GM18526 (cell line): ENCODE results near the gene PRRC2B.

Experiments
- POLR2A ChIP-seq: IDR thresholded peaks from 3 replicates; pipeline ENCODE4 v1.6.1; 2011; ENCODE audit not compliant: insufficient read length; ENCODE audit errors: extremely low read depth

PRRC2B gene

DNA sequence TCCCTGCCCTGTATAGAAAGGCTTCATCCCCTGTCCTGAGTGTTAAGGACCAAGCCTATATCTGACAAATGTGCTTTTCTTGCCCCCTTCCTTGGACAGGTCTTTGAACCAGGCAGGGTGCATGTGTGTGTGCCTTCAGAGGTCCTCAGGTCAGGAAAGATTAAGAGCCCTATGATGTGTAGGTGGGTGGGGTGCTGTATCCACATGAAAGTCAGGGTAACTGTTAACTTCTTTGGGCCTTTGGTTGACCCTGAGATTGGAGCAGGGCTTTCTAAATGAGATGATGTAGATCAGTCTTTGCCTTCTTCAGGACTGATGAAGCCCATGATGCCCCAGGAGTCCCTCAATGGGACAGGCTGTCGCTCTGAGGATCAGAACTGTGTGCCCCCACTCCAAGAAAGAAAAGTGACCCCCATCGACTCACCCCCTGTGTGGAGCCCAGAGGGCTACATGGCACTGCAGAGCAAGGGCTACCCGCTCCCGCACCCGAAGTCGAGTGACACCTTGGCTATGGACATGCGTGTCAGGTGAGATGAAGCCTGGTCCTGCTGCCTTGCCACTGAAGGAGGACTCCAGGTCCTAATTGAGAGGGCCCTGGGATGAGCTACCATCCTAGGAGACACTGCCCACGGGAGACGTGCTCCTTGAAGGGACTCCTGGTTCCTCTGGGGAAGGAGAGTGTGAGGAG is 79.5 kb downstream of the PRRC2B start:
- no peak for TF ChIP-seq POLR2A

DNA sequence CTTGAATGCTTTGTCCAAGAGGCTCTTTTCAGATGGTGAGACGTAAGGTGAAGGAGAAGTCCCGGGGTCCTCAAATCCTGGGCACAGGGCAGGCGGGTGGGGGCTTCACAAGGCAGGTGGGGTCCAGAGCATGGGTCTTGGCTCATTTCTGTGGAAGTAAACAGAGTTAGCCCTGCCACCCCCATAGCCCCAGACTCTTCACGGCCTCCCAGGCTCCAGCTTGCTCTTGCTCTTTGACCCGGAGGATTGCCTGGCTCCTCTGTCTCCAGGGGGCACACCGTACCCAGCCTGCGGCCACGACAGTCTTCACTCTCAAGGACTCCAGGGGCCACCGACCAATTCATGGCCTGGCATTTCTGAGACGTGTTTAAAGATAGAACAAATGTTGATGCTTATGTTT is 80.0 kb downstream of the PRRC2B start:
- no peak for TF ChIP-seq POLR2A

DNA sequence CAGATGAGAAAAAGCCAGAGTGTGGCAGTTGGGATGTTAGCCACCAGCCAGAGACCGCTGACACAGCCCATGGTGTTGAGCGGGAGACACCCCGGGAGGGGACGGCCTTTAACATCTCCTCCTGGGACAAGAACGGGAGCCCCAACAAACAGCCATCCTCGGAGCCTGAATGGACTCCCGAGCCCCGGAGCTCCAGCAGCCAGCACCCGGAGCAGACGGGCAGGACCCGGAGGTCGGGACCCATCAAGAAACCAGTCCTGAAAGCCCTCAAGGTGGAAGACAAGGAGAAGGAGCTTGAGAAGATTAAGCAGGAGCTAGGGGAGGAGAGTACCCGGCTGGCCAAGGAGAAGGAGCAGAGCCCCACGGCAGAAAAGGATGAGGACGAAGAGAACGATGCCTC is 80.8 kb downstream of the PRRC2B start:
- TF ChIP-seq POLR2A: no peak

DNA sequence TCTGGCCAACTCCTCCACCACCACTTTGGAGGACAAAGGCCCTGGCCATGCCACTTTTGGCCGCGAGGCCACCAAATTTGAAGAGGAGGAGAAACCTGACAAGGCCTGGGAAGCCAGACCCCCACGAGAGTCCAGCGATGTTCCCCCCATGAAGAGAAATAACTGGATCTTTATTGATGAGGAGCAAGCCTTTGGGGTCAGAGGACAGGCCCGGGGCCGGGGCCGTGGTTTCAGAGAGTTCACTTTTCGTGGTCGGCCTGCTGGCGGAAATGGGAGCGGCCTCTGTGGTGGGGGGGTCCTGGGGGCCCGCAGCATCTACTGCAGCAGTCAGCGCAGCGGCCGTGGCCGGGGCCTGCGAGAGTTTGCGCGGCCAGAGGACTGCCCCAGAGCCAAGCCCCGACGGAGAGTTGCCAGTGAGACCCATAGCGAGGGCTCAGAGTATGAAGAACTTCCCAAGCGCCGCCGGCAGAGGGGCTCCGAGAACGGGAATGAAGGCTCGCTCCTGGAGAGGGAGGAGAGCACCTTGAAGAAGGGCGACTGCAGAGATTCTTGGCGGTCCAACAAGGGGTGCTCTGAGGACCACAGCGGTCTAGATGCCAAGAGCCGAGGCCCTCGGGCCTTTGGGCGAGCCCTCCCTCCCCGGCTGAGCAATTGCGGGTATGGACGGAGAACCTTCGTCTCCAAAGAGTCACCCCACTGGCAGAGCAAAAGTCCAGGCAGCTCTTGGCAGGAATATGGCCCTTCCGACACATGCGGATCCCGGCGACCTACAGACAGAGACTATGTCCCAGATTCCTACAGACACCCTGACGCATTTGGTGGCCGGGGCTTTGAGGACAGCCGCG is 81.4 kb downstream of the PRRC2B start:
- no peak for TF ChIP-seq POLR2A

DNA sequence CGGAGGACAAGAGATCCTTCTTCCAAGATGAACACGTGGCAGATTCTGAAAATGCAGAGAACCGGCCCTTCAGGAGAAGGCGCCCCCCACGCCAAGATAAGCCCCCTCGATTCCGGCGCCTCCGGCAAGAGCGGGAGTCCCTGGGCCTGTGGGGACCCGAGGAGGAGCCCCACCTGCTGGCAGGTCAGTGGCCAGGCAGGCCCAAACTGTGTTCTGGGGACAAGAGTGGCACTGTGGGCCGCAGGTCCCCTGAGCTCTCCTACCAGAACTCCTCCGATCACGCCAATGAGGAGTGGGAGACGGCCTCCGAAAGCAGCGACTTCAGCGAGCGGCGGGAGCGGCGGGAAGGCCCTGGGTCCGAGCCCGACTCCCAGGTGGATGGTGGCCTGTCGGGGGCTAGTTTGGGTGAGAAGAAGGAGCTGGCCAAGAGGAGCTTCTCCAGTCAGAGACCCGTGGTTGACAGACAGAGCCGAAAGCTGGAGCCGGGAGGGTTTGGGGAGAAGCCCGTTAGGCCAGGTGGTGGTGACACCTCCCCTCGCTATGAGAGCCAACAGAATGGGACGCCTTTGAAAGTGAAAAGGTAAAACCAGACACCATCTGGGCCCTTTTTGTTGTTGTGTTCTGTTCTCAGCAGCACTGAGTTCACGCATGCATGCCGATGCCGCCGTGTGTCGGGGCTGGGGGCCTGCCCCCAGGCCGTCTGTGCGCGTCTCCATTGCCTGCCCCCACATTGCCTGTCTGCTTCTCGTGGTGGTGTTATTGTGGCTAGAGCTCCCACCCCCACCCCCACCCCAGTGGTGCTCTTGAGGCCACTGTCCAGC is 82.3 kb downstream of the PRRC2B start:
- no peak for TF ChIP-seq POLR2A

DNA sequence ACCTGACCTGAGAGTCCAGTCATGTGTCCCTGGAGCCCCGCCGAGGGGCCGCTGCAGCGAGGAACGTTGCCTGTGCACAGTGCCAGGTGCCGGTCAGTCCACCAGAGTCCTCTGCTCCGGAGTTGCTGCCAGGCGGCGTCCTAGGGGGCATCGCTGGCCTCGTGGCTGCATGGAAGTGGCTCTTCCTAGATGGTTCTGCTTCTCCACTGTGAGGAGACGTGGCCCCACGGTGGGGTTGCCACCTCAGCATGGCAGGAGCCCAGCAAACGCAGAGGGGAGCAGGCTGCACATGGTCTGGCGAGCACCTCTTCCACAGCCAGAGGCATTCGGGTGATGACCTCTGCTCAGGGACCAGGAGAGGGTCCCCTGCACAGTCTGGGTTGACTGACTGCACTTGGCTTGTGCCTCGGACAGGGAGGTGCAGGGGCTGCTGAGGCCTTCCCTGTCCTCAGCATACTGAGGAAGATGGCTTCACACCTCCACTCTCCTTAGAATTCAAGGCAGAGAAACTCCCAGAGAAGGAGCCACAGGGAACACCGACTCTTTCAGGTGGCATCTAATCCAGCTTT is 83.0 kb downstream of the PRRC2B start:
- TF ChIP-seq POLR2A: no peak

DNA sequence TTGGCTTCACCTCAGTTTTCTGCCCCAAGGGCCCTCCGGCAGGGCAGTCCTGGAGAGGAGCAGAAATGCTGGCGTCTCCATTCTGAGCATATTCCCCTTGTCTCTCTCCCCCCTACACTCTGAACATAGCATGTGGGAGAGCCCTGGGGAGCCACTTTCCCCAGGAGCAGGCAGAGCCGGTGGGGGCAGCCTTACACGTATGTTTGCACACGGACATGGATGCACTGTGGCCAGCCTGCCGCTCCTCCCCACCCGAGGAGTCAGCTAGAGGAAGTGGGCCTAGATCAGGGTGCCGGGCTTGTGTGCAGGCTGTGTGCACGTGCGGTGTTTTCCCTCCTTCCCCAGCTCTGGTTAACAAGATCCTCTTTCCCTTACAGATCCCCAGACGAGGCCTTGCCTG is 83.5 kb downstream of the PRRC2B start:
- TF ChIP-seq POLR2A: no peak

DNA sequence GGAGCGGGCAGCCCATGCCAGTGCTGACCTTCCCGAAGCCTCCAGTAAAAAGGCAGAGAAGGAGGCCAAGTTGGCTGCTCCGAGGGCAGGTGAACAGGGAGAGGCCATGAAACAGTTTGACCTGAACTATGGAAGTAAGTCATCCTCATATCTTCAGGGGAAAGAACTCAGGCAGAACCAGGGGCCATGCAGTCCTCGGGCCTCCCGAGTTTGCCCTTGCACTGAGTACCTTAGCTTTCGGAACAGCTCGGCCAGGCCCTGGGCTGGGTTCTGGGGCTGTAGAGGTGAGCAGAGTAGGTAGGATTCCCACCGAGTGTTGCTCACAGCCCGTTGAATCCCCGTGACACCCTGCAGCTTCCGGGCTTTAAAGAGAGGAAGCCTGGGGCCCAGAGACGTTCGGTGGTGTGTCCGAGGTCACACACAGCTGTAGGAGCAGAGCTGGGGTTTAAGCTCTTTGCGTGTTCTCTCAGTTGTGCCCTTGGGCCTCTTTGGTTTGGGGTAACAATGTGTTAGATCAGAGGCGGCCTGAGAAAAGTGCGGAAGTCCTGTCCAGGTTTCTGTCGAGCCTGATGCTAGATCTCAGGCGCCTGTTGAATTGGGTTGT is 84.0 kb downstream of the PRRC2B start:
- no peak for TF ChIP-seq POLR2A

DNA sequence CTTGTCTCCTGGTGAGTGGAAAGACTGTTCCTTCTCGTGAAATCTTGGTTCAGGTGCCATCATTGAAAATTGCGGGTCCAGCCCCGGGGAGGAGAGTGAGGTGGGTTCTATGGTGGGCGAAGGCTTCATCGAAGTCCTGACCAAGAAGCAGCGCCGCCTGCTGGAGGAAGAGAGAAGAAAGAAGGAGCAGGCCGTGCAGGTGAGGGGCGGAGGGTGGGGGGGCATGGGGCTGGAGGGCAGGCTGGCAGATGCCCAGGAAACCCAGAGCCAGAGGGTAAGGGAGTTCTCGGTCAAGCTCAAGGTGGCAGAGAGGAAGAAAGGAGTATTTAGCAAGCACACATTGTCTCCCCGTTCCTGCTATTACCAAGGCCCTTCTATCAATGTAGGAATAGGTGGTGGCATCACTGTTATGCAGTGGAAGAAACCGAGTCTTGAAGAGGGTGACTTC is 84.6 kb downstream of the PRRC2B start:
- no peak for TF ChIP-seq POLR2A

DNA sequence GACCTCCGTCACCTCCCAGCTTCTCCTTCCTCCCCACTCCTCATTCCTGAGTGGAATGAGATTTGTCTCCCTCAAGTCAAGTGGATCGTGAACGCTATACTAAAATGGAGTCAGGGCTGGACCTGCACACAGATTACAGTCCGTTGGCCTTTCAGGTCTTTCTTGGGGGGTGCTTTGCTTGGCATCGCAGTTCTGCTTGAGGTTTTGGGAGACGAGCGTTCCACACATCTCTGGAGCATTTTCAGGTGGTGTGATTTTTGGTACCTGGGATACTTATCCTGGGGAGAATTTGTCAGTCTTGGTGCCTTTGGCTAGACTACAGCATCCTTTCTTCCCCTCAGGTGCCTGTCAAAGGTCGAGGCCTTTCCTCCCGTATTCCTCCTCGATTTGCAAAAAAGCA is 85.0 kb downstream of the PRRC2B start:
- TF ChIP-seq POLR2A: no peak

DNA sequence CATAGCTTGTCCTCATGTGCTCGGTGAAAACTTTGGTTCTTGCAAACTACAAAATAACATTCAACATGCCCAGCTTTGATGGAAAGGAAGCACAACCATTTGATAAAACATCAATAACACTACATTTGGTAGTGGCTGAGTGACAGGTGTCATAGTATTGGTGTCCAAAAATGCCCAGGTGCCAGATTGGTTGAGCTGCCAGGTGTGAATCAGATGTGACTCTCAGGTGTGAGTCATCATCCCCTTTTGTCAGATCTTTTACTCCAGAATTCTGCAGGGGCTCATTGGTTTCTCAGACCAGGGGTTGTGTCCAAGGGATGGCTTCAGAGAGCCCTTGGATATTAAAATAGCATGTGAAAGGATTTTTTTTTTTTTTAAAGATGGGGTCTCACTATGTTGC is 86.4 kb downstream of the PRRC2B start:
- no peak for TF ChIP-seq POLR2A

DNA sequence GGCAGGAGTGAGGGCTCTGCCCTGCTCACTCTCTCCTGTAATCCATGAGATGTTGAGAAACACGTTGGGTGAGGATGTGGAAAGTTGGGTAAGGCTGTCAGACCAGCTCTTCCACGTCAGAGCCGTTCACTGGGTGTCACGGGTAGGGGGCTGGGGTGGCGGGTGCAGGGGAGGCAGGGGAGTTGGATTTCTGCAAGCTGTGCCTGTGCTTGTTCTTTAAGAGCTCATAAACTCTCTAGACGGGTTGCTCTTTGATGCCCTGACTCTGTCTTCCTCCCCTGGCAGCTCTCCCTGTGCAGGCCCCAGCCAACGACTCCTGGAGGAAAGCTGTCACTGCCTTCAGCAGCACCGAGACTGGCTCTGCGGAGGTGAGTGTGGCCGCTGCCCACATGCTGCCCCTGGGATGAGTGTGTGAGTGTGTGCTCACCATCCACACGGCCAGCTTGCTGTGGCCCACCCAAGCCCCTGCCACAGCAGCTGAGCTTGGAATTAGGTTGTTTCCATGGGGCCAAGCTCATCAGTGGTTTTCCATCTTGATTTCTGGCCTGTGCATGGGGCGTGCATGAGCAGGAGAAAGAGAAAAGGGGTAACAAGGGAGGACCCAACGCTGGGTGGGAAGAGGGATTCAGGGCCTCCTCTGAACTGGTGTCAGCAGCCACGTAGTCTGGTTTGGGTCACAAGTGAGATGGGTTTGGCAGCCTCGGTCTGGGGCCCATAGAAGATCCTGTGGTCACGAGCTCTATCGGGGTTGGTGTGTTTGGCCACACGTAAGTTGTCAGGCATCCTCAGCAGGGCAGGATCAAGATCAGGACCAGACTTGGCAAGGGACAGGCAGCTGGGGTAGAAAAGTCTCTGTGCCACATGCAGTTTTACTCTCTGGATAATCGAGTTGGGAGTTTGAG is 87.8 kb downstream of the PRRC2B start:
- TF ChIP-seq POLR2A: no peak

DNA sequence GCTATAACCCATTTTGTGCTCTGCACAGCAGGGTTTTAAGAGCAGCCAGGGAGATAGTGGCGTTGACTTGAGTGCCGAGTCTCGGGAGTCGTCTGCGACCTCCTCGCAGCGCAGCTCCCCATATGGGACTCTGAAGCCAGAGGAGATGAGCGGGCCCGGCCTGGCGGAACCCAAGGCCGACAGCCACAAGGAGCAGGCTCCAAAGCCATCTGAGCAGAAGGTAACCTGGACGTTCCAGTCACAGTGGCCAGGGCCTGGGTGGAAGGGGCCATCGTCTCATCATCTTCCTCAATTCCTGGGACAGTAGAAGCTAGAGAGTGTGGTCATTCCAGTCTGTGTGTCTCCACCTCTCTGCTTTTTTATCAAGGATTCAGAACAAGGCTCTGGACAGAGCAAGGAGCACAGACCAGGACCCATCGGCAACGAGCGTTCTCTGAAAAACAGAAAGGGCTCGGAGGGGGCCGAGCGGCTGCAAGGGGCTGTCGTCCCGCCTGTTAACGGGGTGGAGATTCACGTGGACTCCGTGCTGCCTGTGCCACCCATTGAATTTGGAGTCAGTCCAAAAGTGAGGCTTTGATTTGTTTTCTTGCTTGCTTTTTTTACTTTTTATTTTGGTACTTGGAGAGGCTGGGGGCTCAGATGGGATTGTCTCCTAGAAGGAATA is 88.6 kb downstream of the PRRC2B start:
- TF ChIP-seq POLR2A: no peak
